Measurements from ENCODE around the gene AMMECR1.

The AMMECR1 gene

GRCh38 chrX:110212299-110212698 is 105.6 kb downstream of the AMMECR1 start:
- no peak for ATAC-seq (ENCODE audit: insufficient read depth, low read depth)
- DNase-seq: no peak
- Histone ChIP-seq H3K9ac (ENCODE audit: low read depth, low read length) (no peak overlapping the region), H3K79me2 (ENCODE audit: insufficient read depth, low read length) (no peaks in the 10 kb centered on the region), H3K36me3 (ENCODE audit: insufficient read depth, low read length) (no peaks in the 10 kb centered on the region), H4K20me1 (ENCODE audit: insufficient read depth, low read length) (no peaks in the 10 kb centered on the region), H2AFZ (ENCODE audit: low read depth, low read length) (no peak overlapping the region), H3K27ac (ENCODE audit: low read length) (no peak overlapping the region), H3K4me2 (ENCODE audit: insufficient read depth, low read length) (no peak overlapping the region), H3K4me1 (ENCODE audit: insufficient read depth, low read length) (peaks cover 1% of the 10 kb centered on the region; the same call in 1 of the 2 replicates), H3K9me3 (ENCODE audit: insufficient read depth, low read length, severe bottlenecking) (no peaks in the 10 kb centered on the region), H3K4me3 (ENCODE audit: low read depth in 1 of 2, low read length in 2 of 2) (no peak overlapping the region), H3K27me3 (ENCODE audit: insufficient read depth, low read length, poor library complexity) (no peaks in the 10 kb centered on the region)
- TF ChIP-seq EZH2 (IDR thresholded peaks at IDR 0.05; ENCODE audit: borderline replicate concordance, low read depth, low read length, severe bottlenecking): no peak
- no peak for TF ChIP-seq CTCF (IDR thresholded peaks at IDR 0.05; ENCODE audit: borderline replicate concordance, extremely low read depth, low read length, poor library complexity, severe bottlenecking)

GRCh38 chrX:110211340-110211739 is 106.5 kb downstream of the AMMECR1 start:
- no peak overlapping the region for H3K4me3 ChIP-seq (ENCODE audit: low read depth in 1 of 2, low read length in 2 of 2)
- no peak overlapping the region for H3K27ac ChIP-seq (ENCODE audit: low read length)
- H3K9me3 ChIP-seq (ENCODE audit: insufficient read depth, low read length, severe bottlenecking): no peaks in the 10 kb centered on the region
- no peak for DNase-seq
- no peaks in the 10 kb centered on the region for H4K20me1 ChIP-seq (ENCODE audit: insufficient read depth, low read length)
- no peak overlapping the region for H2AFZ ChIP-seq (ENCODE audit: low read depth, low read length)
- no peak overlapping the region for H3K4me2 ChIP-seq (ENCODE audit: insufficient read depth, low read length)
- no peaks in the 10 kb centered on the region for H3K36me3 ChIP-seq (ENCODE audit: insufficient read depth, low read length)
- ATAC-seq (ENCODE audit: insufficient read depth, low read depth): no peak
- H3K79me2 ChIP-seq (ENCODE audit: insufficient read depth, low read length): no peaks in the 10 kb centered on the region
- no peaks in the 10 kb centered on the region for H3K27me3 ChIP-seq (ENCODE audit: insufficient read depth, low read length, poor library complexity)
- H3K4me1 ChIP-seq (ENCODE audit: insufficient read depth, low read length): no peaks in the 10 kb centered on the region
- TF ChIP-seq CTCF (IDR thresholded peaks at IDR 0.05; ENCODE audit: borderline replicate concordance, extremely low read depth, low read length, poor library complexity, severe bottlenecking) (no peak), EZH2 (IDR thresholded peaks at IDR 0.05; ENCODE audit: borderline replicate concordance, low read depth, low read length, severe bottlenecking) (no peak)
- no peak overlapping the region for H3K9ac ChIP-seq (ENCODE audit: low read depth, low read length)

GRCh38 chrX:110210417-110211139 is 107.3 kb downstream of the AMMECR1 start:
- Histone ChIP-seq H3K27ac (ENCODE audit: low read length) (no peak overlapping the region), H3K27me3 (ENCODE audit: insufficient read depth, low read length, poor library complexity) (no peaks in the 10 kb centered on the region), H3K4me2 (ENCODE audit: insufficient read depth, low read length) (no peak overlapping the region), H3K79me2 (ENCODE audit: insufficient read depth, low read length) (no peaks in the 10 kb centered on the region), H3K9me3 (ENCODE audit: insufficient read depth, low read length, severe bottlenecking) (no peaks in the 10 kb centered on the region), H3K36me3 (ENCODE audit: insufficient read depth, low read length) (no peaks in the 10 kb centered on the region), H4K20me1 (ENCODE audit: insufficient read depth, low read length) (no peaks in the 10 kb centered on the region), H3K4me1 (ENCODE audit: insufficient read depth, low read length) (no peaks in the 10 kb centered on the region), H2AFZ (ENCODE audit: low read depth, low read length) (no peak overlapping the region), H3K9ac (ENCODE audit: low read depth, low read length) (no peak overlapping the region), H3K4me3 (ENCODE audit: low read depth in 1 of 2, low read length in 2 of 2) (no peak overlapping the region)
- ATAC-seq (ENCODE audit: insufficient read depth, low read depth) (no peak), DNase-seq (no peak)
- TF ChIP-seq CTCF (IDR thresholded peaks at IDR 0.05; ENCODE audit: borderline replicate concordance, extremely low read depth, low read length, poor library complexity, severe bottlenecking) (no peak), EZH2 (IDR thresholded peaks at IDR 0.05; ENCODE audit: borderline replicate concordance, low read depth, low read length, severe bottlenecking) (no peak)
